ENCODE results near the gene HOXC4.

Gene HOXC4

GRCh38 chr12:54058128-54058768 is 4.6 kb downstream of the HOXC4 start:
- no peak overlapping the region for H3K4me3 ChIP-seq (ENCODE audit: low read length)
- no peak overlapping the region for H3K27ac ChIP-seq (ENCODE audit: low read length)
- peaks cover 100% of the 10 kb centered on the region for H3K27me3 ChIP-seq (ENCODE audit: insufficient read depth, low read length)
- no peak overlapping the region for H3K9ac ChIP-seq (ENCODE audit: low read depth, low read length)
- no peaks in the 10 kb centered on the region; the same call in 1 of the 2 replicates for H3K4me1 ChIP-seq (ENCODE audit: insufficient read depth, low read length)
- H3K36me3 ChIP-seq (ENCODE audit: insufficient read depth, low read depth, low read length), result no peaks in the 10 kb centered on the region
- peaks cover 4% of the 10 kb centered on the region; the same call in 1 of the 2 replicates for H3K9me3 ChIP-seq (ENCODE audit: insufficient read depth, low read depth, low read length)

- peaks cover 100% of the 10 kb centered on the region for H3K27me3 ChIP-seq (ENCODE audit: insufficient read depth, low read length)
- no peaks in the 10 kb centered on the region for H3K36me3 ChIP-seq (ENCODE audit: insufficient read depth, low read depth, low read length)
- H3K4me1 ChIP-seq (ENCODE audit: insufficient read depth, low read length), result no peaks in the 10 kb centered on the region; the same call in 1 of the 2 replicates
Measured at GRCh38 chr12:54059668-54060067, 6.0 kb downstream of the HOXC4 start.

GRCh38 chr12:54060174-54060974 is 6.7 kb downstream of the HOXC4 start:
- Histone ChIP-seq H3K27ac (ENCODE audit: low read length) (no peak overlapping the region), H3K4me1 (ENCODE audit: insufficient read depth, low read length) (no peaks in the 10 kb centered on the region; the same call in 1 of the 2 replicates), H3K9ac (ENCODE audit: low read depth, low read length) (no peak overlapping the region), H3K4me3 (ENCODE audit: low read length) (no peak overlapping the region), H3K27me3 (ENCODE audit: insufficient read depth, low read length) (peaks cover 100% of the 10 kb centered on the region), H3K36me3 (ENCODE audit: insufficient read depth, low read depth, low read length) (no peaks in the 10 kb centered on the region), H3K9me3 (ENCODE audit: insufficient read depth, low read depth, low read length) (peaks cover 4% of the 10 kb centered on the region; the same call in 1 of the 2 replicates)

More at GRCh38 chr12:54059668-54060067, 6.0 kb downstream of the HOXC4 start:
- no peak overlapping the region for H3K9ac ChIP-seq (ENCODE audit: low read depth, low read length)
- no peak overlapping the region for H3K4me3 ChIP-seq (ENCODE audit: low read length)
- no peak overlapping the region for H3K27ac ChIP-seq (ENCODE audit: low read length)
- peaks cover 4% of the 10 kb centered on the region; the same call in 1 of the 2 replicates for H3K9me3 ChIP-seq (ENCODE audit: insufficient read depth, low read depth, low read length)

GRCh38 chr12:54060975-54061778 is 7.5 kb downstream of the HOXC4 start:
- Histone ChIP-seq H3K36me3 (ENCODE audit: insufficient read depth, low read depth, low read length) (no peaks in the 10 kb centered on the region), H3K9me3 (ENCODE audit: insufficient read depth, low read depth, low read length) (peaks cover 4% of the 10 kb centered on the region; the same call in 1 of the 2 replicates), H3K4me3 (ENCODE audit: low read length) (no peak overlapping the region), H3K27ac (ENCODE audit: low read length) (no peak overlapping the region), H3K27me3 (ENCODE audit: insufficient read depth, low read length) (peaks cover 100% of the 10 kb centered on the region), H3K4me1 (ENCODE audit: insufficient read depth, low read length) (no peaks in the 10 kb centered on the region; the same call in 1 of the 2 replicates), H3K9ac (ENCODE audit: low read depth, low read length) (no peak overlapping the region)

- Histone ChIP-seq H3K27ac (ENCODE audit: low read length) (no peak overlapping the region), H3K27me3 (ENCODE audit: insufficient read depth, low read length) (peaks cover 94% of the 10 kb centered on the region), H3K4me1 (ENCODE audit: insufficient read depth, low read length) (no peaks in the 10 kb centered on the region; the same call in 1 of the 2 replicates)
Measured at GRCh38 chr12:54065677-54066076, 12.0 kb downstream of the HOXC4 start.

GRCh38 chr12:54066408-54066807 is 12.8 kb downstream of the HOXC4 start:
- Histone ChIP-seq H3K27ac (ENCODE audit: low read length) (no peak overlapping the region), H3K4me3 (ENCODE audit: low read length) (no peak overlapping the region), H3K9ac (ENCODE audit: low read depth, low read length) (no peak overlapping the region), H3K27me3 (ENCODE audit: insufficient read depth, low read length) (peaks cover 94% of the 10 kb centered on the region), H3K36me3 (ENCODE audit: insufficient read depth, low read depth, low read length) (no peaks in the 10 kb centered on the region), H3K4me1 (ENCODE audit: insufficient read depth, low read length) (no peaks in the 10 kb centered on the region; the same call in 1 of the 2 replicates), H3K9me3 (ENCODE audit: insufficient read depth, low read depth, low read length) (no peaks in the 10 kb centered on the region)

More at GRCh38 chr12:54065677-54066076, 12.0 kb downstream of the HOXC4 start:
- no peak overlapping the region for H3K4me3 ChIP-seq (ENCODE audit: low read length)
- H3K9me3 ChIP-seq (ENCODE audit: insufficient read depth, low read depth, low read length), result no peaks in the 10 kb centered on the region
- no peak overlapping the region for H3K9ac ChIP-seq (ENCODE audit: low read depth, low read length)
- no peaks in the 10 kb centered on the region for H3K36me3 ChIP-seq (ENCODE audit: insufficient read depth, low read depth, low read length)

- H3K36me3 ChIP-seq (ENCODE audit: insufficient read depth, low read depth, low read length), result no peaks in the 10 kb centered on the region
- H3K4me1 ChIP-seq (ENCODE audit: insufficient read depth, low read length), result no peaks in the 10 kb centered on the region
- H3K27ac ChIP-seq (ENCODE audit: low read length), result no peak overlapping the region
- peaks cover 94% of the 10 kb centered on the region for H3K27me3 ChIP-seq (ENCODE audit: insufficient read depth, low read length)
- no peaks in the 10 kb centered on the region for H3K9me3 ChIP-seq (ENCODE audit: insufficient read depth, low read depth, low read length)
- no peak overlapping the region for H3K4me3 ChIP-seq (ENCODE audit: low read length)
- no peak overlapping the region for H3K9ac ChIP-seq (ENCODE audit: low read depth, low read length)
Measured at GRCh38 chr12:54068418-54069070, 14.9 kb downstream of the HOXC4 start.

GRCh38 chr12:54071942-54072341 is 18.3 kb downstream of the HOXC4 start:
- H3K9ac ChIP-seq (ENCODE audit: low read depth, low read length), result no peak overlapping the region
- no peak overlapping the region for H3K4me3 ChIP-seq (ENCODE audit: low read length)
- peaks cover 14% of the 10 kb centered on the region for H3K4me1 ChIP-seq (ENCODE audit: insufficient read depth, low read length)
- H3K36me3 ChIP-seq (ENCODE audit: insufficient read depth, low read depth, low read length), result no peaks in the 10 kb centered on the region
- H3K27ac ChIP-seq (ENCODE audit: low read length), result no peak overlapping the region
- H3K9me3 ChIP-seq (ENCODE audit: insufficient read depth, low read depth, low read length), result no peaks in the 10 kb centered on the region
- peaks cover 93% of the 10 kb centered on the region for H3K27me3 ChIP-seq (ENCODE audit: insufficient read depth, low read length)

DNA sequence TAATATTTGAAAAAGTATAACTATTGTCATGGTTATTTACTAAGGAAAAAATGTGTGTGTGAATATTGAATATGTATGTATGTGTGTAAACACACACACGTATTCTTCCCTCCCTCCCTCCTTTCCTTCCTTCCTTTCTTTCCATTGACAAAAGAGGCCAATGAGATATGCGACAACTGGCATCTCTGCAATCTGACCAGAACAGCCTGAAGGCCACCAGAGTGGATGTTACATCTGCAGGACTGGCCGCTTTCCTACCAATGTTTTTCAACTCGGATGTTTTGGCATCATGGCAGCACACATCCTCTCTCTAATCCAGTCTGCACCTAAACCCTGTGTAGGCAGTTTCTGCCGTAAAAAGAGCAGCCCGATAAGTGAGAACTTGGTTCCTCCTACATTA is 20.7 kb downstream of the HOXC4 start:
- Histone ChIP-seq H3K27me3 (ENCODE audit: insufficient read depth, low read length) (peaks cover 98% of the 10 kb centered on the region), H3K4me3 (ENCODE audit: low read length) (no peak overlapping the region), H3K27ac (ENCODE audit: low read length) (no peak overlapping the region), H3K9ac (ENCODE audit: low read depth, low read length) (no peak overlapping the region), H3K36me3 (ENCODE audit: insufficient read depth, low read depth, low read length) (no peaks in the 10 kb centered on the region), H3K4me1 (ENCODE audit: insufficient read depth, low read length) (peaks cover 14% of the 10 kb centered on the region), H3K9me3 (ENCODE audit: insufficient read depth, low read depth, low read length) (no peaks in the 10 kb centered on the region)

DNA sequence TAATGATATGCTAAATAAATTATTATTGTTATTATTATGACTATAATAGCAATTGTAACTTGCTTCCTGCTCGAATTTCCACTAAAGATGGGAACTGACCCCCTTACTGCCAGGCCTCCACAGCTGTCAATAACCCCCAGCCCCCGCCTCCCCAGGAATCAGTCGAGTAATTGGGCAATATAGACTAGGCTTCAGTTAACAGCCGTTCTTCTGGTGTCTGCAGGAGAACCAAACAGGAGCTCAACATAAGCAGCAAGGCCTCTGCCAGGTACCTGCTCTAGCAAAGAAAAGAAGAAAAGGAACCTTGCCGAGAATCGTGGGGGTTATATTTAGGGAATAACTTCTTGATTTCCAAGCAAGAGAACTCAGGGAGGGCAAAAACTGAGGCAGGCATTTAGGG is 21.8 kb downstream of the HOXC4 start:
- Histone ChIP-seq H3K4me3 (ENCODE audit: low read length) (peak overlapping the region; percentile 45; the same call in 1 of the 2 replicates), H3K36me3 (ENCODE audit: insufficient read depth, low read depth, low read length) (no peaks in the 10 kb centered on the region), H3K4me1 (ENCODE audit: insufficient read depth, low read length) (peaks cover 14% of the 10 kb centered on the region), H3K27me3 (ENCODE audit: insufficient read depth, low read length) (peaks cover 98% of the 10 kb centered on the region), H3K27ac (ENCODE audit: low read length) (no peak overlapping the region), H3K9me3 (ENCODE audit: insufficient read depth, low read depth, low read length) (no peaks in the 10 kb centered on the region), H3K9ac (ENCODE audit: low read depth, low read length) (no peak overlapping the region; the same call in 1 of the 2 replicates)

DNA sequence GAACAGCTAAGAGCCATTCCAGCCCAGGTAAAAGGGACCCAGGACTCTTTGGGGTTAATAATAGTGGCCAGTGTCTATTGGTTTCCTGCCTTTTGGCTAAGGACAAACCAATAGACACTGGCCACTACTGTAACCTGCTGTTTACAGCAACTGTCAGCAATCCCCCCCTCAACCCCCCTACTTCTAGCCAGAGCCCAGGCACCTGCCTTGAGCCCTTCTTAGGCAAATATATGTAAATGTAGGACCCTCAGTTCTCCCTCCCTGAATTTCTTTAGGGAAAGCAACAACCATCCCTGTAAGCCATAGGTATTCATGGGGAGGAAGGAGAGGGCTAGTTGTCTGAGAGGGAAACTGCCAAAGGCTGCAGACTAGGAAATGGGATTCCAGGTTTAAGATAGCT is 22.3 kb downstream of the HOXC4 start:
- H3K36me3 ChIP-seq (ENCODE audit: insufficient read depth, low read depth, low read length), result no peaks in the 10 kb centered on the region

More for the DNA sequence above, 22.3 kb downstream of the HOXC4 start:
- H3K9me3 ChIP-seq (ENCODE audit: insufficient read depth, low read depth, low read length), result no peaks in the 10 kb centered on the region
- no peak overlapping the region for H3K9ac ChIP-seq (ENCODE audit: low read depth, low read length)
- peak overlapping the region; percentile 45; the same call in 1 of the 2 replicates for H3K4me3 ChIP-seq (ENCODE audit: low read length)
- H3K27ac ChIP-seq (ENCODE audit: low read length), result no peak overlapping the region
- peaks cover 98% of the 10 kb centered on the region for H3K27me3 ChIP-seq (ENCODE audit: insufficient read depth, low read length)
- H3K4me1 ChIP-seq (ENCODE audit: insufficient read depth, low read length), result peaks cover 14% of the 10 kb centered on the region

Data from iPS-20b (cell line).